ENCODE data around the gene N4BP2.
A peak's percentile ranks its signal among the peaks of the same experiment; 100 is the strongest.
"Not testable (repeated sequence)": the region's sequence is repeated elsewhere in the genome, so short reads cannot be mapped to it uniquely, and the experiment has no call there.

Gene N4BP2
- long read RNA-seq, partial matches to known transcripts, result 28 of 64 reads
- long read RNA-seq, other reads (novel, unspliced or antisense), result 36 of 64 reads

- peak; percentile 65; the same call in 1 of the 2 replicates for TF ChIP-seq POLR2AphosphoS5 (IDR thresholded peaks at IDR 0.05; ENCODE audit: low read depth)
- peak; percentile 66; the same call in 1 of the 2 replicates for TF ChIP-seq SPI1 (IDR thresholded peaks at IDR 0.05; ENCODE audit: borderline replicate concordance, low read depth)
- no peak for TF ChIP-seq GABPA (IDR thresholded peaks at IDR 0.05; ENCODE audit: low read depth)
- peak; percentile 32 for TF ChIP-seq CTCF (IDR thresholded peaks at IDR 0.05; ENCODE audit: insufficient read depth, low read length)
- peak; percentile 35 for TF ChIP-seq REST (IDR thresholded peaks at IDR 0.05; ENCODE audit: insufficient replicate concordance, low read depth)
- DNase-seq (ENCODE audit: low read depth in 1 of 2, low spot score in 1 of 2), result peak; percentile 49 to 73
- peak within 1 kb of the TSS; percentile 99 for H3K27ac ChIP-seq (replicated peaks)
- peak within 1 kb of the TSS; percentile 64 for H3K4me3 ChIP-seq (replicated peaks; ENCODE audit: insufficient read depth, low read length)
- no peaks in the 10 kb centered on the region for H3K27me3 ChIP-seq (ENCODE audit: insufficient read depth, poor library complexity, severe bottlenecking)
Measured at GRCh38 chr4:40056716-40057585, at the start of gene N4BP2. Gene N4BP2 (plus strand): TSS chr4:40056850. CDS start chr4:40097341, 40,491 bp downstream.

GRCh38 chr4:40016007-40016406 is 40.6 kb upstream of the N4BP2 start:
- H3K27ac ChIP-seq (replicated peaks), result no peak overlapping the region
- no peaks in the 10 kb centered on the region for H3K27me3 ChIP-seq (ENCODE audit: insufficient read depth, poor library complexity, severe bottlenecking)
- TF ChIP-seq CTCF (IDR thresholded peaks at IDR 0.05; ENCODE audit: insufficient read depth, low read length) (no peak), SPI1 (IDR thresholded peaks at IDR 0.05; ENCODE audit: borderline replicate concordance, low read depth) (no peak), POLR2AphosphoS5 (IDR thresholded peaks at IDR 0.05; ENCODE audit: low read depth) (no peak), REST (IDR thresholded peaks at IDR 0.05; ENCODE audit: insufficient replicate concordance, low read depth) (no peak), GABPA (IDR thresholded peaks at IDR 0.05; ENCODE audit: low read depth) (no peak)
- no peak for DNase-seq (ENCODE audit: low read depth in 1 of 2, low spot score in 1 of 2)
- no peak overlapping the region for H3K4me3 ChIP-seq (replicated peaks; ENCODE audit: insufficient read depth, low read length)

GRCh38 chr4:40020221-40020620 is 36.4 kb upstream of the N4BP2 start:
- no peak for DNase-seq (ENCODE audit: low read depth in 1 of 2, low spot score in 1 of 2)
- Histone ChIP-seq H3K27ac (replicated peaks) (no peak overlapping the region), H3K4me3 (replicated peaks; ENCODE audit: insufficient read depth, low read length) (no peak overlapping the region), H3K27me3 (ENCODE audit: insufficient read depth, poor library complexity, severe bottlenecking) (no peaks in the 10 kb centered on the region)
- TF ChIP-seq REST (IDR thresholded peaks at IDR 0.05; ENCODE audit: insufficient replicate concordance, low read depth) (no peak), POLR2AphosphoS5 (IDR thresholded peaks at IDR 0.05; ENCODE audit: low read depth) (no peak)

GRCh38 chr4:40021116-40021515 is 35.5 kb upstream of the N4BP2 start:
- not testable (repeated sequence) for H3K27ac ChIP-seq (replicated peaks); DNase-seq (ENCODE audit: low read depth in 1 of 2, low spot score in 1 of 2); H3K27me3 ChIP-seq (ENCODE audit: insufficient read depth, poor library complexity, severe bottlenecking); H3K4me3 ChIP-seq (replicated peaks; ENCODE audit: insufficient read depth, low read length)

GRCh38 chr4:40024049-40024448 is 32.6 kb upstream of the N4BP2 start:
- not testable (repeated sequence) for DNase-seq (ENCODE audit: low read depth in 1 of 2, low spot score in 1 of 2); H3K27me3 ChIP-seq (ENCODE audit: insufficient read depth, poor library complexity, severe bottlenecking); H3K27ac ChIP-seq (replicated peaks); H3K4me3 ChIP-seq (replicated peaks; ENCODE audit: insufficient read depth, low read length)
